ENCODE data around the gene VPREB3. TPM values are rescaled to one million over a fixed set of nuclear protein-coding genes. Genes with fewer than 3 reads are reported as not detected.
A peak's percentile ranks its signal among the peaks of the same experiment; 100 is the strongest.

Gene VPREB3
- total and polyA plus RNA-seq, 10 of the 15 experiments (the other 5 are each of a cell fraction or from before 2014, with no cell fraction given) = 0.75 to 79.5 (median 23.8) TPM

- TF ChIP-seq ZNF687 (IDR thresholded peaks at IDR 0.05) = peak; percentile 57
- TF ChIP-seq RELA (IDR thresholded peaks at IDR 0.05; ENCODE audit: borderline replicate concordance, partially characterized antibody) = peak; percentile 18
- TF ChIP-seq SP1 (IDR thresholded peaks at IDR 0.05; ENCODE audit: low read depth, low read length) = peak; percentile 5
- TF ChIP-seq NBN (IDR thresholded peaks at IDR 0.05) = peak; percentile 76; the same call in 1 of the 2 replicates
- TF ChIP-seq BHLHE40 (IDR thresholded peaks at IDR 0.05; ENCODE audit: borderline replicate concordance in 1 of 2, low read depth in 2 of 2, low read length in 1 of 2) = peak in 1 of 2 experiments; percentile 92; a peak in 3 of 4 replicates
- peak; percentile 64; the same call in 1 of the 3 replicates for TF ChIP-seq POU2F2 (IDR thresholded peaks at IDR 0.05; ENCODE audit: borderline replicate concordance, low read depth, low read length)
- no peak for TF ChIP-seq HSF1 (IDR thresholded peaks at IDR 0.05; ENCODE audit: low read depth, low read length)
- no peak for TF ChIP-seq MEF2A (IDR thresholded peaks at IDR 0.05; ENCODE audit: insufficient read depth, low read depth, low read length)
- TF ChIP-seq POLR2AphosphoS5 (IDR thresholded peaks at IDR 0.05; ENCODE audit: low read length) = peak; percentile 80
- TF ChIP-seq CREB1 (IDR thresholded peaks at IDR 0.05; ENCODE audit: low read depth) = 0 out of 2 replicates have a peak, but pooled peaks have one; percentile 25
- TF ChIP-seq EGR1 (IDR thresholded peaks at IDR 0.05; ENCODE audit: borderline replicate concordance in 1 of 2, low read depth in 2 of 2, low read length in 2 of 2) = peak; percentile 6 to 77; a peak in 2 of 3 replicates
- TF ChIP-seq RAD51 (IDR thresholded peaks at IDR 0.05) = no peak
- no peak for TF ChIP-seq HDAC6 (IDR thresholded peaks at IDR 0.05; ENCODE audit: unreplicated experiment)
- TF ChIP-seq ZBTB4 (CRISPR knock-in tag; IDR thresholded peaks at IDR 0.05) = 0 out of 2 replicates have a peak, but pooled peaks have one; percentile 54
- peak; percentile 89; the same call in 1 of the 2 replicates for TF ChIP-seq ASH2L (IDR thresholded peaks at IDR 0.05; ENCODE audit: borderline replicate concordance, low read depth)
- TF ChIP-seq TAF1 (IDR thresholded peaks at IDR 0.05; ENCODE audit: borderline replicate concordance, low read depth, low read length) = peak; percentile 40; the same call in 1 of the 2 replicates
Measured at GRCh38 chr22:23786752-23787599, 32.8 kb upstream of the VPREB3 start, which contains the start of gene SMARCB1 (continued).

Measured in GM12878 (cell line).